Measurements from ENCODE around the gene CD151. TPM values are rescaled to one million over a fixed set of nuclear protein-coding genes. Genes with fewer than 3 reads are reported as not detected.

Gene CD151
- total RNA-seq, 6 donors from 2014 or later: 179 to 545 (median 421) TPM

DNA sequence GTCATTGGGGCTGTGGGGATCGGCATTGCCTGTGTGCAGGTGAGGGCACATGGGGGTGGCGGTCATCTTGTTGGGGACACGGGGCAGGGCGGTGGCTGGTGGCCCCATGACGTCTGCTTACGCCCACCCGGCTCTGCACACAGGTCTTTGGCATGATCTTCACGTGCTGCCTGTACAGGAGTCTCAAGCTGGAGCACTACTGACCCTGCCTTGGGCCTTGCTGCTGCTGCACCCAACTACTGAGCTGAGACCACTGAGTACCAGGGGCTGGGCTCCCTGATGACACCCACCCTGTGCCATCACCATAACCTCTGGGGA, 5.2 kb downstream of the CD151 start:
- Histone ChIP-seq H3K27me3 (no peaks in the 10 kb centered on the region), H3K4me1 (peaks cover 45 to 88% (median 52%) of the 10 kb centered on the region in 4 donors), H3K27ac (peak overlapping the region in 1 of 4 donors; percentile 87), H3K9me3 (no peaks in the 10 kb centered on the region), H3K4me3 (no peak overlapping the region), H3K36me3 (peaks cover 20 to 52% (median 49%) of the 10 kb centered on the region in 4 donors)
- no peak for ATAC-seq (ENCODE audit: low FRiP score in 2 of 2)
- TF ChIP-seq, protein P1, sequence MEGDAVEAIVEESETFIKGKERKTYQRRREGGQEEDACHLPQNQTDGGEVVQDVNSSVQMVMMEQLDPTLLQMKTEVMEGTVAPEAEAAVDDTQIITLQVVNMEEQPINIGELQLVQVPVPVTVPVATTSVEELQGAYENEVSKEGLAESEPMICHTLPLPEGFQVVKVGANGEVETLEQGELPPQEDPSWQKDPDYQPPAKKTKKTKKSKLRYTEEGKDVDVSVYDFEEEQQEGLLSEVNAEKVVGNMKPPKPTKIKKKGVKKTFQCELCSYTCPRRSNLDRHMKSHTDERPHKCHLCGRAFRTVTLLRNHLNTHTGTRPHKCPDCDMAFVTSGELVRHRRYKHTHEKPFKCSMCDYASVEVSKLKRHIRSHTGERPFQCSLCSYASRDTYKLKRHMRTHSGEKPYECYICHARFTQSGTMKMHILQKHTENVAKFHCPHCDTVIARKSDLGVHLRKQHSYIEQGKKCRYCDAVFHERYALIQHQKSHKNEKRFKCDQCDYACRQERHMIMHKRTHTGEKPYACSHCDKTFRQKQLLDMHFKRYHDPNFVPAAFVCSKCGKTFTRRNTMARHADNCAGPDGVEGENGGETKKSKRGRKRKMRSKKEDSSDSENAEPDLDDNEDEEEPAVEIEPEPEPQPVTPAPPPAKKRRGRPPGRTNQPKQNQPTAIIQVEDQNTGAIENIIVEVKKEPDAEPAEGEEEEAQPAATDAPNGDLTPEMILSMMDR (IDR thresholded peaks at IDR 0.05): no peak
- no peak for TF ChIP-seq POLR2AphosphoS5 (IDR thresholded peaks at IDR 0.05)
- no peak for TF ChIP-seq POLR2A (IDR thresholded peaks at IDR 0.05)
- TF ChIP-seq EP300 (IDR thresholded peaks at IDR 0.05): no peak
- no peak for DNase-seq
- WGBS, 2 donors: 73 to 90% methylated on average over 7 to 8 of the region's 8 CpGs

DNA sequence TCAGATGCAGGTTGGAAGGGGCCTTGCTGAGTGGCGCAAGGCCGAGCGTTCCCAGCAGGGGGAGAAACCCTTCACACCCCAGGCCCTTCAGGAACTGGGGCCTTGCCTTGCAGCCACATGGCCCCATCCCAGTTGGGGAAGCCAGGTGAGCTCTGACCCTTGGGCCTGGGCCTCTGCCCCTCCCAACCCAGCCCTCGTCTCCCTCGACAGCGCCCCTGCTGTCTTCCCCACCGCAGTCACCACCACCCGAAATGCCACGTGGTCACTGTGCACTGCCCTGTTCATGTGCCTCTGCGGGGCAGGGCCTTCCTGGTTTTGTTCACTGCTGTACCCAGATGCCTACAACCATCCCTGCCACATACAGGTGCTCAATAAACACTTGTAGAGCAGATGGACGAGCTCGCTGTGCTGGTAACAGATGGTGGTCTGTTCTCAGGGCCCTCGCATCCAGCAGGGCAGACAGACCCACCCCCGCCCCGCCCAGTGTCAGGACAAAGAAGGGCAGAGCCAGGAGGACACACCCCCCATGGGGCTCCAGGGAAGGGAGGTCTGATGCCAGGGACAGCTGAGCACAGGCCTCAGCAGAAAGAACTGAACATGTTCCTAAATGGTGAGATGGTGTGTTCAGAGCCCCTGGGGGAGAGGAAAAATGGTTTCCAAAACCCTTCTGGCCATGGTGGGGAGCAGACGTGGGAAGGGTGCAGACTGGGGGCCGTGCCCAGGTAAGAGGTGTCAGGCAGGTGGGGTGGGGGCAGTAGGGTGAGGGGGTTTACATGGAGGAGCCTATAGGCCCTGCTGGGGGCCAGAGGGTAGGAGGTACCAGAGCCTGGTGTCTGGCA, 5.9 kb downstream of the CD151 start:
- Histone ChIP-seq H3K27ac (peak overlapping the region; percentile 30 to 87 (median 36)), H3K27me3 (no peaks in the 10 kb centered on the region), H3K9me3 (no peaks in the 10 kb centered on the region), H3K4me1 (peaks cover 45 to 89% (median 53%) of the 10 kb centered on the region in 4 donors), H3K36me3 (peaks cover 20 to 52% (median 49%) of the 10 kb centered on the region in 4 donors), H3K4me3 (no peak overlapping the region)
- TF ChIP-seq, protein P1 (IDR thresholded peaks at IDR 0.05): peak in 2 of 6 experiments; percentile 14 to 22
- no peak for TF ChIP-seq POLR2A (IDR thresholded peaks at IDR 0.05)
- 60 to 75% methylated on average over 5 to 17 of the region's 17 CpGs for WGBS, 2 donors
- no peak for ATAC-seq (ENCODE audit: low FRiP score in 2 of 2)
- DNase-seq: peak in 1 of 2 donors; percentile 70

DNA sequence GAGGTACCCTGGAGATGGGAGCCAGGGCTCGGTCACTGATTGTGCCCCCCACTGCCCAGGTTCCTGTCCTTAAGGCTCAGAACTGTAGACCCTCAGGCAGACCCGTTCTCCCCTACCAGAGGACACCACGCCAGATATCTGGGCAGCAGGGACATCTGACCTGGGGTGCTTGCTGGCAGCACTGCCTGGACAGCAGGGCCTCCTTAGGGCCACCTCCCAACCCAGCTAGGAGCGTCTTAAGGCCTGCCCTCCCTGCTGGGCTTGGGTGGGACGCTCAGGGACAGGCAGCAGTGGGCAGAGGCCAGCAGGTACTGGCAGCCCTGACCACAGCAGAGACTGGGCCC, 6.5 kb downstream of the CD151 start:
- TF ChIP-seq, protein P1 (IDR thresholded peaks at IDR 0.05): no peak
- TF ChIP-seq EP300 (IDR thresholded peaks at IDR 0.05): no peak
- TF ChIP-seq POLR2AphosphoS5 (IDR thresholded peaks at IDR 0.05): no peak
- TF ChIP-seq POLR2A (IDR thresholded peaks at IDR 0.05): no peak
- DNase-seq (no peak), ATAC-seq (ENCODE audit: low FRiP score in 2 of 2) (no peak)
- H3K36me3 ChIP-seq: peaks cover 20 to 52% (median 49%) of the 10 kb centered on the region in 4 donors
- no peaks in the 10 kb centered on the region for H3K9me3 ChIP-seq
- H3K27me3 ChIP-seq: no peaks in the 10 kb centered on the region
- peak overlapping the region; percentile 30 to 87 (median 36) for H3K27ac ChIP-seq
- peaks cover 39 to 89% (median 52%) of the 10 kb centered on the region in 4 donors for H3K4me1 ChIP-seq
- WGBS, 2 donors: 80 to 94% methylated on average over 2 to 5 of the region's 5 CpGs
- H3K4me3 ChIP-seq: no peak overlapping the region

DNA sequence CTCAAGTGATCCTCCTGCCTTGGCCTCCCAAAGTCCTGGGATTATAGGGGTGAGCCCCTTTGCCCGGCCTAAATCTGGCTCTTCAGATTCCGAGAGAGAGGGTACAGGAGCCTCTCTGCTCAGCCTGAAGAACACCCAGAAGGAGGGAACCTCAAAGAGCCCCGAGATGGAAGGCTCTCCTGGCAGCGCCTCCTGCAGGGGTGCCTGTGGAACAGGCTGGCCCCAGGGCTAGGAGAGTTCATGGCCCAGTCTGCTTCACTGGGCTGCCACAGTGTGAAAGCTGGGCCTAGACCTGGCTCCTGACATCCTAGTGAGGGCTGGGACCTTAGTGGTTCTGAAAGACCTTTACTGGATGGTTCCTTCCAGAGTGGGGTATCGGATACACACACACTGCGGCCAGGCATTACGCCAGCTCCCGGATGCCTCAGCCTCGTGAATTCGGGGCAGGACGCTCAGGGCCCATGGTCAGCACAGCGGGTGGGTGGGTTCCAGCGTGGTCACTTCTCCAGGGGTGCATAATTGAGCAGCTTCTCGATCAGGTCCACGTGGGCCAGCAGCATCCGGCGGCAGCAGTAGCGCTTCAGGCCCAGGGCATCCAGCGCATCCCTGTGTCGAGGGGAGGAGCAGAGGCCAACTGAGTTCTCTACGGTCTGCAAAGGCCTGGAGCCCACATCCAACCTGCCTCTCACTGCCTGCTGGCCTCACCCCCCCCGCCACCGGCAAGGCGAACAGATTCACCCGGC, 7.3 kb downstream of the CD151 start:
- Histone ChIP-seq H3K9me3 (no peaks in the 10 kb centered on the region), H3K4me1 (peaks cover 32 to 89% (median 49%) of the 10 kb centered on the region in 4 donors), H3K27ac (no peak overlapping the region), H3K4me3 (peak overlapping the region in 1 of 4 donors; percentile 63), H3K36me3 (peaks cover 20 to 52% (median 49%) of the 10 kb centered on the region in 4 donors), H3K27me3 (no peaks in the 10 kb centered on the region)
- TF ChIP-seq POLR2A (IDR thresholded peaks at IDR 0.05) (no peak), POLR2AphosphoS5 (IDR thresholded peaks at IDR 0.05) (no peak), EP300 (IDR thresholded peaks at IDR 0.05) (no peak)
- TF ChIP-seq, protein P1 (IDR thresholded peaks at IDR 0.05): no peak
- 86 to 87% methylated on average over 15 to 25 of the region's 25 CpGs for WGBS, 2 donors
- ATAC-seq (ENCODE audit: low FRiP score in 2 of 2) (no peak), DNase-seq (peak in 1 of 2 donors; percentile 77)
